MM.1S (cell line): Measurements from ENCODE around the gene DNER.

Experiments used
- DNase-seq: peaks from one replicate; pipeline ENCODE4 v3.0.0-alpha.2; 2015
- H2AFZ ChIP-seq: fragments of 300-600 bp; sonication (generic); 2 replicates; pipeline ENCODE4 v1.6.0; 2016; ENCODE audit warnings: antibody characterized with exemption, low read length
- H3F3A ChIP-seq: fragments of 300-600 bp; sonication (generic); 2 replicates; pipeline ENCODE4 v1.6.1; 2016; ENCODE audit warnings: mild to moderate bottlenecking, antibody characterized with exemption, low read length, moderate library complexity, mixed read lengths; ENCODE audit not compliant: insufficient read depth
- H3K27ac ChIP-seq: fragments of 300-600 bp; sonication (generic); 2 replicates; pipeline ENCODE4 v1.5.1; 2016; ENCODE audit warnings: mild to moderate bottlenecking, low read length
- H3K27me3 ChIP-seq: fragments of 300-600 bp; sonication (generic); replicated peaks from 2 replicates; pipeline ENCODE4 v1.6.0; 2016; ENCODE audit warnings: low read length; ENCODE audit not compliant: insufficient read depth
- H3K36me3 ChIP-seq: fragments of 300-600 bp; sonication (generic); replicated peaks from 2 replicates; pipeline ENCODE4 v1.6.1; 2016; ENCODE audit warnings: mild to moderate bottlenecking, low read length, mixed read lengths; ENCODE audit not compliant: insufficient read depth
- H3K4me1 ChIP-seq: fragments of 300-600 bp; sonication (generic); 2 replicates; pipeline ENCODE4 v1.6.1; 2016; ENCODE audit warnings: low read length, mixed read lengths
- H3K4me2 ChIP-seq: fragments of 300-600 bp; sonication (generic); 2 replicates; pipeline ENCODE4 v1.6.0; 2016; ENCODE audit warnings: low read depth, low read length
- H3K4me3 ChIP-seq: fragments of 300-600 bp; sonication (generic); 2 replicates; pipeline ENCODE4 v1.5.1; 2016; ENCODE audit warnings: low read length, mixed read lengths
- H3K79me2 ChIP-seq: fragments of 300-600 bp; sonication (generic); 2 replicates; pipeline ENCODE4 v1.6.1; 2016; ENCODE audit warnings: mixed run types, low read length, mixed read lengths
- H3K9ac ChIP-seq: fragments of 300-600 bp; sonication (generic); 2 replicates; pipeline ENCODE4 v1.6.1; 2016; ENCODE audit warnings: low read length, mixed read lengths
- H3K9me2 ChIP-seq: fragments of 300-600 bp; sonication (generic); replicated peaks from 2 replicates; pipeline ENCODE4 v1.6.1; 2016; ENCODE audit warnings: mild to moderate bottlenecking, low read length, mixed read lengths; ENCODE audit not compliant: insufficient read depth
- H3K9me3 ChIP-seq: fragments of 300-600 bp; sonication (generic); replicated peaks from 2 replicates; pipeline ENCODE4 v1.6.1; 2016; ENCODE audit warnings: mild to moderate bottlenecking, low read length, mixed read lengths; ENCODE audit not compliant: insufficient read depth
- H4K20me1 ChIP-seq: fragments of 300-600 bp; sonication (generic); 2 replicates; pipeline ENCODE4 v1.6.1; 2016; ENCODE audit warnings: mild to moderate bottlenecking, low read length, moderate library complexity, mixed read lengths; ENCODE audit not compliant: insufficient read depth
- CTCF ChIP-seq: fragments of 300-600 bp; sonication (generic); IDR thresholded peaks from 2 replicates; pipeline ENCODE4 v1.5.1; 2016; ENCODE audit warnings: antibody characterized with exemption, low read length, mixed read lengths
- EZH2 ChIP-seq: fragments of 300-600 bp; sonication (generic); optimal IDR thresholded peaks from 2 replicates; pipeline ENCODE3; 2017; ENCODE audit warnings: low read depth, mild to moderate bottlenecking, antibody characterized with exemption, low read length, mixed read lengths
- EZH2phosphoT487 ChIP-seq: fragments of 300-600 bp; sonication (generic); IDR thresholded peaks from 2 replicates; pipeline ENCODE4 v1.6.1; 2018; ENCODE audit warnings: antibody characterized with exemption, low read length

The DNER gene

DNA sequence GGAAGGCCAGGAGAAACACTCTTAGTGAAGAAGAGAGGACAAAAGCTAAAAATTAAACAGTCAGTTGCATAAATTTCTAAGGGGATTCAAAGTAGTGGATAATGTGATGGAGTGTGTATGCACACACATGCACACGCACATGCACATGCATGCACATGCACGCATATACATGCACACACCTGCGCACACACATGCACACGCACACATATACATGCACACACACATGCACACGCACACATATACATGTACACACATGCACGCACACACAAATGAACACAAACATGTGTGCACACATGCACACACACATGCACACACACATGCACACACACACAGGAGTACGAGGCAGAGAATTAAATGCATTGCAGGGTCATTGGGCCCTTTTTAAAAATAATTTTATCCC, 117.6 kb downstream of the DNER start:
- no peak for DNase-seq
- no peaks in the 10 kb centered on the region for H3K9me3 ChIP-seq
- no peak overlapping the region for H3K4me3 ChIP-seq
- no peak for TF ChIP-seq CTCF
- TF ChIP-seq EZH2phosphoT487 = no peak
- TF ChIP-seq EZH2 = no peak
- no peaks in the 10 kb centered on the region for H3K4me1 ChIP-seq
- H2AFZ ChIP-seq = no peak overlapping the region
- H3K4me2 ChIP-seq = no peak overlapping the region
- H3K27me3 ChIP-seq = no peaks in the 10 kb centered on the region
- no peak overlapping the region for H3K27ac ChIP-seq
- no peak overlapping the region for H3K9ac ChIP-seq
- no peaks in the 10 kb centered on the region for H4K20me1 ChIP-seq
- H3K36me3 ChIP-seq = no peaks in the 10 kb centered on the region
- no peaks in the 10 kb centered on the region for H3F3A ChIP-seq
- no peaks in the 10 kb centered on the region for H3K79me2 ChIP-seq
- H3K9me2 ChIP-seq = no peaks in the 10 kb centered on the region

DNA sequence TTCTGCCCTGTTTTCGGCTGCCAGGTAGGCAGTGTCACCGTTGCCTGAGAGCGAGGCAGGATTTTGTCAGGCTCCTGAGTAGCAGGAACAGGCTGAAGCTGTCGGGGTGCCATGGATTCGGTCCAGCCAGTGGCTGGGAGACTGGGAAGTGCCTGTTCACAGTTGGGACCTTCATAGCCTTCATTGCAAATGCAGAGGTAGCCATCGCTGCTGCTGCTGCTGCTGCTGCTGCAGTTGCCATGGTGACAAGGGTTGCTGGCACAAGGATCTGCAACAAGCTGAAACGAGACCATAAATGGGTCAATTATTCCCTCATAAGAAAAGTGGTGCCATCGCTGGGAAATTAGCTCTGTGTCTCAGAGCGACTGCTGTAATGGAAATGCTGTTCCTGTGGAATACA, 122.7 kb downstream of the DNER start:
- H3K9ac ChIP-seq = no peak overlapping the region
- no peak overlapping the region for H3K4me2 ChIP-seq
- H3K79me2 ChIP-seq = no peaks in the 10 kb centered on the region
- TF ChIP-seq CTCF = no peak
- TF ChIP-seq EZH2 = no peak
- TF ChIP-seq EZH2phosphoT487 = no peak
- H3K36me3 ChIP-seq = no peaks in the 10 kb centered on the region
- 0 out of 2 replicates have a peak overlapping the region, but pooled peaks have one; percentile 42 for H2AFZ ChIP-seq
- no peak overlapping the region for H3K27ac ChIP-seq
- no peaks in the 10 kb centered on the region for H3K9me2 ChIP-seq
- H3K4me3 ChIP-seq = no peak overlapping the region
- no peaks in the 10 kb centered on the region for H3K9me3 ChIP-seq
- no peaks in the 10 kb centered on the region for H3F3A ChIP-seq
- H3K4me1 ChIP-seq = no peaks in the 10 kb centered on the region
- DNase-seq = no peak
- H4K20me1 ChIP-seq = no peaks in the 10 kb centered on the region
- no peaks in the 10 kb centered on the region for H3K27me3 ChIP-seq

GRCh38 chr2:229586746-229587705, 127.3 kb downstream of the DNER start:
- no peaks in the 10 kb centered on the region for H3K9me2 ChIP-seq
- DNase-seq = peak; percentile 43
- 0 out of 2 replicates have a peak overlapping the region, but pooled peaks have one; percentile 19 for H2AFZ ChIP-seq
- H3K79me2 ChIP-seq = no peaks in the 10 kb centered on the region
- no peaks in the 10 kb centered on the region for H3K4me1 ChIP-seq
- H3F3A ChIP-seq = no peaks in the 10 kb centered on the region
- H3K27me3 ChIP-seq = no peaks in the 10 kb centered on the region
- no peak overlapping the region for H3K4me3 ChIP-seq
- H4K20me1 ChIP-seq = no peaks in the 10 kb centered on the region
- no peak overlapping the region for H3K9ac ChIP-seq
- H3K4me2 ChIP-seq = peak overlapping the region; percentile 24; the same call in 1 of the 2 replicates
- H3K9me3 ChIP-seq = no peaks in the 10 kb centered on the region
- TF ChIP-seq EZH2 (no peak), EZH2phosphoT487 (no peak), CTCF (peak; percentile 69)
- H3K27ac ChIP-seq = no peak overlapping the region
- H3K36me3 ChIP-seq = no peaks in the 10 kb centered on the region
